Measurements from ENCODE around the gene MEIS2. TPM values are rescaled to one million over a fixed set of nuclear protein-coding genes. Genes with fewer than 3 reads are reported as not detected.
A peak's percentile ranks its signal among the peaks of the same experiment; 100 is the strongest.

MEIS2 gene
- total and polyA plus RNA-seq, 2 experiments from 2014 or later = 0.27 TPM; not detected in 1

- Histone ChIP-seq H3K27ac (ENCODE audit: low read depth) (no peak overlapping the region), H3K79me2 (replicated peaks; ENCODE audit: insufficient read depth) (no peaks in the 10 kb centered on the region), H3K9me2 (ENCODE audit: insufficient read depth) (no peaks in the 10 kb centered on the region), H3K4me3 (no peak overlapping the region), H3K4me2 (no peak overlapping the region), H3F3A (replicated peaks; ENCODE audit: low read depth) (no peaks in the 10 kb centered on the region), H4K20me1 (replicated peaks; ENCODE audit: insufficient read depth) (no peaks in the 10 kb centered on the region), H3K36me3 (ENCODE audit: insufficient read depth) (no peaks in the 10 kb centered on the region), H3K4me1 (ENCODE audit: insufficient read depth) (peaks cover 15% of the 10 kb centered on the region), H2AFZ (no peak overlapping the region), H3K27me3 (ENCODE audit: insufficient read depth) (no peaks in the 10 kb centered on the region)
- no peak overlapping the region for H3K4me3 Mint-ChIP-seq
- TF ChIP-seq EZH2phosphoT487 (IDR thresholded peaks at IDR 0.05; ENCODE audit: unreplicated experiment) = no peak
- TF ChIP-seq REST (IDR thresholded peaks at IDR 0.05; ENCODE audit: unreplicated experiment) = no peak
- TF ChIP-seq EZH2 (IDR thresholded peaks at IDR 0.05; ENCODE audit: low read depth, unreplicated experiment) = no peak
- TF ChIP-seq STAT1 (IDR thresholded peaks at IDR 0.05; ENCODE audit: unreplicated experiment) = no peak
- TF ChIP-seq ZNF114 (CRISPR knock-in tag; IDR thresholded peaks at IDR 0.05) = no peak
- no peak for TF ChIP-seq CREB1 (CRISPR knock-in tag; IDR thresholded peaks at IDR 0.05; ENCODE audit: low read depth)
- no peaks in the 10 kb centered on the region for H3K27me3 Mint-ChIP-seq (ENCODE audit: insufficient read depth, low read depth, poor library complexity)
- H3K9me3 Mint-ChIP-seq = no peaks in the 10 kb centered on the region
- no peak for DNase-seq (ENCODE audit: low spot score)
- peaks cover 19% of the 10 kb centered on the region for H3K4me1 Mint-ChIP-seq
- no peak overlapping the region for H3K27ac Mint-ChIP-seq
- H3K36me3 Mint-ChIP-seq (ENCODE audit: low read depth) = no peaks in the 10 kb centered on the region
- ATAC-seq = no peak
These were observed 71.6 kb downstream of the MEIS2 start for GRCh38 chr15:37028625-37029296.

GRCh38 chr15:37020852-37021251 is 79.5 kb downstream of the MEIS2 start:
- Histone ChIP-seq H4K20me1 (replicated peaks; ENCODE audit: insufficient read depth) (no peaks in the 10 kb centered on the region), H2AFZ (0 out of 2 replicates have a peak overlapping the region, but pooled peaks have one; percentile 8), H3K9me2 (ENCODE audit: insufficient read depth) (no peaks in the 10 kb centered on the region), H3K36me3 (ENCODE audit: insufficient read depth) (no peaks in the 10 kb centered on the region), H3K27ac (ENCODE audit: low read depth) (no peak overlapping the region), H3F3A (replicated peaks; ENCODE audit: low read depth) (no peaks in the 10 kb centered on the region), H3K4me2 (no peak overlapping the region), H3K4me3 (no peak overlapping the region), H3K4me1 (ENCODE audit: insufficient read depth) (peaks cover 4% of the 10 kb centered on the region), H3K79me2 (replicated peaks; ENCODE audit: insufficient read depth) (no peaks in the 10 kb centered on the region), H3K27me3 (ENCODE audit: insufficient read depth) (no peaks in the 10 kb centered on the region)
- no peak for DNase-seq (ENCODE audit: low spot score)
- no peak for ATAC-seq
- Mint-ChIP-seq H3K36me3 (ENCODE audit: low read depth) (no peaks in the 10 kb centered on the region), H3K4me3 (no peak overlapping the region), H3K9me3 (peaks cover 2% of the 10 kb centered on the region; the same call in 1 of the 3 replicates), H3K4me1 (peaks cover 7% of the 10 kb centered on the region), H3K27me3 (ENCODE audit: insufficient read depth, low read depth, poor library complexity) (no peaks in the 10 kb centered on the region), H3K27ac (no peak overlapping the region)
- TF ChIP-seq EZH2phosphoT487 (IDR thresholded peaks at IDR 0.05; ENCODE audit: unreplicated experiment) (no peak), ZNF462 (CRISPR knock-in tag; IDR thresholded peaks at IDR 0.05) (no peak), JUNB (IDR thresholded peaks at IDR 0.05; ENCODE audit: unreplicated experiment) (no peak), STAT1 (IDR thresholded peaks at IDR 0.05; ENCODE audit: unreplicated experiment) (no peak), ZNF331 (CRISPR knock-in tag; IDR thresholded peaks at IDR 0.05; ENCODE audit: low read depth) (no peak), ETS1 (IDR thresholded peaks at IDR 0.05) (no peak)
